GM12878 (cell line): ENCODE measurements around the gene ZNF619. TPM values are rescaled to one million over a fixed set of nuclear protein-coding genes. Genes with fewer than 3 reads are reported as not detected.

Source experiments
- ATAC-seq: fragments of 200-7000 bp; cut with Tn5 transposase; 3 replicates; pipeline ENCODE4 v1.9.1; 2020; ENCODE audit warnings: mild to moderate bottlenecking, moderate library complexity
- BruUV-seq: library from RNA; stranded (reverse); fragments of 400-500 nt; replicated peaks from 2 replicates; lab custom pipeline; 2021; lab: Mats Ljungman, UMichigan
- CTCF ChIA-PET: fragments of 300-600 bp; sonication (Branson Sonifier 250); formaldehyde crosslinking; extraction: SDS; loops from one replicate; lab custom pipeline; 2021; ENCODE audit warnings: inconsistent platforms; lab: Yijun Ruan, JAX
- POLR2A ChIA-PET: fragments of 350-600 bp; formaldehyde crosslinking; extraction: SDS; loops from one replicate; lab custom pipeline; 2021; ENCODE audit warnings: inconsistent platforms; lab: Charles Lee
- RAD21 ChIA-PET: fragments of 300-600 bp; sonication (Branson Sonifier 250); formaldehyde crosslinking; loops from one replicate; lab custom pipeline; 2023; ENCODE audit warnings: antibody characterized with exemption; ENCODE audit not compliant: unreplicated experiment; lab: Charles Lee
- SMC1A ChIA-PET: fragments of 300-600 bp; sonication (Branson Sonifier 250); formaldehyde crosslinking; loops from one replicate; lab custom pipeline; 2023; ENCODE audit not compliant: unreplicated experiment, uncharacterized antibody; lab: Charles Lee
- DNase-seq: peaks from one replicate; pipeline ENCODE4 v3.0.0-alpha.2; 2011; ENCODE audit warnings: low read depth, low spot score
- FAIRE-seq: peaks from 3 replicates; lab custom pipeline; 2011; peaks lifted over from hg19 to GRCh38; lab: Jason Lieb, UNC
- H2AFZ ChIP-seq: 2 replicates; pipeline ENCODE4 v1.6.0; 2011; ENCODE audit warnings: low read depth, low read length, control low read depth; ENCODE audit not compliant: control insufficient read depth
- H3K27ac ChIP-seq: 2 replicates; pipeline ENCODE4 v1.5.1; 2011; ENCODE audit warnings: control low read depth; ENCODE audit not compliant: control insufficient read depth, insufficient read depth
- H3K27me3 ChIP-seq, 2 experiments: replicated peaks in 1 of 2; 2 replicates each; pipeline versions ENCODE4 v1.6.0 to v1.6.1; 2011; ENCODE audit warnings: low read length in 1 of 2; ENCODE audit not compliant: control insufficient read depth in 2 of 2, insufficient read depth in 2 of 2
- H3K36me3 ChIP-seq, 2 experiments: 2 replicates each; pipeline ENCODE4 v1.5.1; 2011; ENCODE audit warnings: low read length in 1 of 2; ENCODE audit not compliant: control insufficient read depth in 2 of 2, insufficient read depth in 2 of 2
- H3K4me1 ChIP-seq: 2 replicates; pipeline ENCODE4 v1.6.1; 2011; ENCODE audit warnings: mild to moderate bottlenecking, low read length, moderate library complexity, mixed read lengths; ENCODE audit not compliant: control insufficient read depth, insufficient read depth
- H3K4me2 ChIP-seq: 2 replicates; pipeline ENCODE4 v1.6.0; 2011; ENCODE audit warnings: control low read depth; ENCODE audit not compliant: control insufficient read depth, insufficient read depth
- H3K4me3 ChIP-seq: fragments of 200-600 bp; sonication (generic); 2 replicates; pipeline ENCODE4 v1.5.1; 2016
- H3K79me2 ChIP-seq: 2 replicates; pipeline ENCODE4 v1.6.0; 2011; ENCODE audit warnings: low read length; ENCODE audit not compliant: control insufficient read depth, insufficient read depth
- H3K9ac ChIP-seq: 2 replicates; pipeline ENCODE4 v1.8.0; 2011; ENCODE audit warnings: low read length, control low read depth, mixed read lengths; ENCODE audit not compliant: control insufficient read depth, insufficient read depth
- H3K9me3 ChIP-seq: replicated peaks from 3 replicates; pipeline ENCODE4 v1.5.1; 2011; ENCODE audit warnings: mild to moderate bottlenecking, low read length; ENCODE audit not compliant: control insufficient read depth, insufficient read depth
- H4K20me1 ChIP-seq: 2 replicates; pipeline ENCODE4 v1.6.0; 2011; ENCODE audit not compliant: control insufficient read depth, insufficient read depth
- CEBPB ChIP-seq, 2 experiments: fragments of 150-350 bp in 1 of 2; IDR thresholded peaks; 2 replicates each; pipeline ENCODE4 v1.6.1; 2012 to 2014; ENCODE audit warnings: low read depth in 2 of 2, low read length in 2 of 2, borderline replicate concordance in 1 of 2, inconsistent platforms in 1 of 2
- DPF2 ChIP-seq: fragments of 450-650 bp; IDR thresholded peaks from 2 replicates; pipeline ENCODE4 v1.6.1; 2017; ENCODE audit warnings: mild to moderate bottlenecking
- GATAD2B ChIP-seq: fragments of 450-650 bp; conservative IDR thresholded peaks from 2 replicates; pipeline ENCODE4 v1.6.1; 2017; ENCODE audit warnings: low read depth, mild to moderate bottlenecking, moderate library complexity
- HDGF ChIP-seq: fragments of 450-650 bp; IDR thresholded peaks from 2 replicates; pipeline ENCODE4 v1.6.1; 2016; ENCODE audit warnings: antibody characterized with exemption
- MTA3 ChIP-seq: IDR thresholded peaks from 2 replicates; pipeline ENCODE4 v1.6.1; 2012; ENCODE audit warnings: low read length, inconsistent platforms, borderline replicate concordance
- PAX8 ChIP-seq: fragments of 450-650 bp; IDR thresholded peaks from 2 replicates; pipeline ENCODE4 v1.6.1; 2017; ENCODE audit warnings: mild to moderate bottlenecking, moderate library complexity
- POLR2AphosphoS2 ChIP-seq: IDR thresholded peaks from 2 replicates; pipeline ENCODE4 v1.6.1; 2011; ENCODE audit warnings: low read depth, mild to moderate bottlenecking, low read length, improper control_type of control experiment, moderate library complexity
- YBX1 ChIP-seq: fragments of 450-650 bp; IDR thresholded peaks from 2 replicates; pipeline ENCODE4 v1.6.1; 2016; ENCODE audit warnings: antibody characterized with exemption
- WGBS: methylation state at CpG from one replicate; pipeline ENCODE4 v1.1.6; 2016; ENCODE audit warnings: low lambda C conversion rate; ENCODE audit not compliant: insufficient replicate concordance, insufficient coverage; ENCODE audit errors: missing lambda C conversion rate; 5-methylcytosine and 5-hydroxymethylcytosine counted together
- in situ Hi-C: fragments of 300-500 bp; cut with MboI; formaldehyde crosslinking; loops from 9 replicates; pipeline ENCODE4 v1.14.3; 2018; ENCODE audit warnings: mixed read lengths
- intact Hi-C: fragments of 100-400 bp; cut with micrococcal nuclease; formaldehyde crosslinking; loops from one replicate; pipeline ENCODE4 v1.14.2; 2022; ENCODE audit not compliant: unreplicated experiment
- polyA plus RNA-seq, 11 experiments: library from polyadenylated mRNA; depleted of rRNA in 4 of 11; unstranded in 6 of 11; stranded (reverse) in 5 of 11; fragments of >200 nt; fragmentation: Nextera tagmentation in 4 of 11; fragmentation: Illumina TruSeq in 1 of 11; extraction: Ambion mirVana in 4 of 11; extraction: Trizol in 1 of 11; gene quantifications; 1 replicate in 1 of 11; 2 replicates in 10 of 11; pipeline versions ENCODE4 v1.2.1 to v1.2.3, GENCODE V29; 2011 to 2016; ENCODE audit warnings: inconsistent platforms in 2 of 11, missing spikeins in 2 of 11, low read depth in 1 of 11
- total RNA-seq, 4 experiments: library from RNA; depleted of rRNA in 3 of 4; stranded (reverse); fragments of >200 nt in 3 of 4; fragmentation: Illumina TruSeq in 1 of 4; extraction: Trizol in 1 of 4; gene quantifications; 2 replicates each; pipeline versions ENCODE4 v1.2.1 to v1.2.3, GENCODE V29; 2013 to 2021
- TF ChIP-seq, protein P1 (sequence below): IDR thresholded peaks from 2 replicates; pipeline ENCODE4 v1.6.1; 2011; ENCODE audit warnings: low read depth, mild to moderate bottlenecking, low read length, moderate library complexity, borderline replicate concordance; ENCODE audit errors: extremely low read depth
- TF ChIP-seq, protein P2 (sequence below): fragments of 450-650 bp; IDR thresholded peaks from 2 replicates; pipeline ENCODE4 v1.6.1; 2017; ENCODE audit warnings: low read depth, mild to moderate bottlenecking, moderate library complexity
- TF ChIP-seq, protein P3 (sequence below): fragments of 150-350 bp; IDR thresholded peaks from 2 replicates; pipeline ENCODE4 v1.6.1; 2014; ENCODE audit warnings: mild to moderate bottlenecking, low read depth, low read length
- TF ChIP-seq, protein P4 (sequence below): fragments of 450-650 bp; IDR thresholded peaks from 2 replicates; pipeline ENCODE4 v1.6.1; 2017; ENCODE audit warnings: borderline replicate concordance
- TF ChIP-seq, protein P5 (sequence below): fragments of 450-650 bp; conservative IDR thresholded peaks from 2 replicates; pipeline ENCODE4 v1.6.1; 2017; ENCODE audit warnings: mild to moderate bottlenecking, moderate library complexity

ZNF619 gene
- total and polyA plus RNA-seq, 10 of the 15 experiments (the other 5 are each of a cell fraction or from before 2014, with no cell fraction given), result 0.42 to 7.5 (median 3.7) TPM

DNA sequence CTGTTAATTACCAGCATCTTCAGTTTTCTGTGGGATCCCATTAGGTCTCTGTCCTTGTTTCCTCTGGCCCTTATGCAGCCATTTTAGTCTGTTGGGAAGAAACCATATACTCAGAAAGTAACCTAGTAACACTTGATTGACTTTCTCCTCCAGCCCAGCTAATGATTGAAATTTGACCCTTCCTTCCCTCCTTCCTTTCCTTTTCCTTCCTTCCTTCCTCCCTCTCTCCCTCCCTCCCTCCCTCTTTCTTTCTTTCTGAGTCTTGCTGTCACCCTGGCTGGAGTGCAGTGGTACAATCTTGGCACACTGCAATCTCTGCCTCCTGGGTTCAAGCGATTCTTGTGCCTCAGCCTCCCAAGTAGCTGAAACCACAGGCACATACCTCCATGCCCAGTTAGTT, 23.0 kb downstream of the ZNF619 start:
- intact Hi-C loops, result no loop called here
- 100% methylated on average over 1 of the region's 1 CpG for WGBS

More for the DNA sequence above, 23.0 kb downstream of the ZNF619 start:
- Histone ChIP-seq H3K79me2 (no peaks in the 10 kb centered on the region), H3K27ac (no peak overlapping the region), H3K9me3 (no peaks in the 10 kb centered on the region), H2AFZ (no peak overlapping the region), H3K36me3 (no peaks in the 10 kb centered on the region), H3K4me1 (no peaks in the 10 kb centered on the region), H3K4me3 (no peak overlapping the region), H3K27me3 (no peaks in the 10 kb centered on the region), H3K4me2 (no peak overlapping the region), H4K20me1 (no peaks in the 10 kb centered on the region), H3K9ac (no peak overlapping the region)
- ATAC-seq, result no peak
- no TSS peak for BruUV-seq
- FAIRE-seq, result no peak
- ChIA-PET SMC1A (interaction anchor here (1.0 kb wide), 1 partner anchor 19 kb away, joined by 3 read pairs; no protein-coding TSS in a partner anchor), POLR2A (no interaction called here), CTCF (no interaction called here), RAD21 (no interaction called here)
- in situ Hi-C loops, result no loop called here
- no peak for DNase-seq
- TF ChIP-seq YBX1 (no peak), POLR2AphosphoS2 (no peak), PAX8 (no peak), HDGF (no peak), MTA3 (no peak), DPF2 (no peak), CEBPB (IDR thresholded peaks at IDR 0.05; ENCODE audit: borderline replicate concordance in 1 of 2, low read depth in 2 of 2, low read length in 2 of 2) (no peak), GATAD2B (no peak)
- TF ChIP-seq, protein P1, sequence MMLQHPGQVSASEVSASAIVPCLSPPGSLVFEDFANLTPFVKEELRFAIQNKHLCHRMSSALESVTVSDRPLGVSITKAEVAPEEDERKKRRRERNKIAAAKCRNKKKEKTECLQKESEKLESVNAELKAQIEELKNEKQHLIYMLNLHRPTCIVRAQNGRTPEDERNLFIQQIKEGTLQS, result no peak
- TF ChIP-seq, protein P2, sequence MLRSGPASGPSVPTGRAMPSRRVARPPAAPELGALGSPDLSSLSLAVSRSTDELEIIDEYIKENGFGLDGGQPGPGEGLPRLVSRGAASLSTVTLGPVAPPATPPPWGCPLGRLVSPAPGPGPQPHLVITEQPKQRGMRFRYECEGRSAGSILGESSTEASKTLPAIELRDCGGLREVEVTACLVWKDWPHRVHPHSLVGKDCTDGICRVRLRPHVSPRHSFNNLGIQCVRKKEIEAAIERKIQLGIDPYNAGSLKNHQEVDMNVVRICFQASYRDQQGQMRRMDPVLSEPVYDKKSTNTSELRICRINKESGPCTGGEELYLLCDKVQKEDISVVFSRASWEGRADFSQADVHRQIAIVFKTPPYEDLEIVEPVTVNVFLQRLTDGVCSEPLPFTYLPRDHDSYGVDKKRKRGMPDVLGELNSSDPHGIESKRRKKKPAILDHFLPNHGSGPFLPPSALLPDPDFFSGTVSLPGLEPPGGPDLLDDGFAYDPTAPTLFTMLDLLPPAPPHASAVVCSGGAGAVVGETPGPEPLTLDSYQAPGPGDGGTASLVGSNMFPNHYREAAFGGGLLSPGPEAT, result no peak
- TF ChIP-seq, protein P3, sequence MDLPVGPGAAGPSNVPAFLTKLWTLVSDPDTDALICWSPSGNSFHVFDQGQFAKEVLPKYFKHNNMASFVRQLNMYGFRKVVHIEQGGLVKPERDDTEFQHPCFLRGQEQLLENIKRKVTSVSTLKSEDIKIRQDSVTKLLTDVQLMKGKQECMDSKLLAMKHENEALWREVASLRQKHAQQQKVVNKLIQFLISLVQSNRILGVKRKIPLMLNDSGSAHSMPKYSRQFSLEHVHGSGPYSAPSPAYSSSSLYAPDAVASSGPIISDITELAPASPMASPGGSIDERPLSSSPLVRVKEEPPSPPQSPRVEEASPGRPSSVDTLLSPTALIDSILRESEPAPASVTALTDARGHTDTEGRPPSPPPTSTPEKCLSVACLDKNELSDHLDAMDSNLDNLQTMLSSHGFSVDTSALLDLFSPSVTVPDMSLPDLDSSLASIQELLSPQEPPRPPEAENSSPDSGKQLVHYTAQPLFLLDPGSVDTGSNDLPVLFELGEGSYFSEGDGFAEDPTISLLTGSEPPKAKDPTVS, result no peak
- TF ChIP-seq, protein P4, sequence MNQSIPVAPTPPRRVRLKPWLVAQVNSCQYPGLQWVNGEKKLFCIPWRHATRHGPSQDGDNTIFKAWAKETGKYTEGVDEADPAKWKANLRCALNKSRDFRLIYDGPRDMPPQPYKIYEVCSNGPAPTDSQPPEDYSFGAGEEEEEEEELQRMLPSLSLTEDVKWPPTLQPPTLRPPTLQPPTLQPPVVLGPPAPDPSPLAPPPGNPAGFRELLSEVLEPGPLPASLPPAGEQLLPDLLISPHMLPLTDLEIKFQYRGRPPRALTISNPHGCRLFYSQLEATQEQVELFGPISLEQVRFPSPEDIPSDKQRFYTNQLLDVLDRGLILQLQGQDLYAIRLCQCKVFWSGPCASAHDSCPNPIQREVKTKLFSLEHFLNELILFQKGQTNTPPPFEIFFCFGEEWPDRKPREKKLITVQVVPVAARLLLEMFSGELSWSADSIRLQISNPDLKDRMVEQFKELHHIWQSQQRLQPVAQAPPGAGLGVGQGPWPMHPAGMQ, result no peak
- TF ChIP-seq, protein P5, sequence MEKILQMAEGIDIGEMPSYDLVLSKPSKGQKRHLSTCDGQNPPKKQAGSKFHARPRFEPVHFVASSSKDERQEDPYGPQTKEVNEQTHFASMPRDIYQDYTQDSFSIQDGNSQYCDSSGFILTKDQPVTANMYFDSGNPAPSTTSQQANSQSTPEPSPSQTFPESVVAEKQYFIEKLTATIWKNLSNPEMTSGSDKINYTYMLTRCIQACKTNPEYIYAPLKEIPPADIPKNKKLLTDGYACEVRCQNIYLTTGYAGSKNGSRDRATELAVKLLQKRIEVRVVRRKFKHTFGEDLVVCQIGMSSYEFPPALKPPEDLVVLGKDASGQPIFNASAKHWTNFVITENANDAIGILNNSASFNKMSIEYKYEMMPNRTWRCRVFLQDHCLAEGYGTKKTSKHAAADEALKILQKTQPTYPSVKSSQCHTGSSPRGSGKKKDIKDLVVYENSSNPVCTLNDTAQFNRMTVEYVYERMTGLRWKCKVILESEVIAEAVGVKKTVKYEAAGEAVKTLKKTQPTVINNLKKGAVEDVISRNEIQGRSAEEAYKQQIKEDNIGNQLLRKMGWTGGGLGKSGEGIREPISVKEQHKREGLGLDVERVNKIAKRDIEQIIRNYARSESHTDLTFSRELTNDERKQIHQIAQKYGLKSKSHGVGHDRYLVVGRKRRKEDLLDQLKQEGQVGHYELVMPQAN, result no peak
